Articular chondrocyte of knee joint (primary cell): Measurements from ENCODE around the gene SRCAP. TPM values are rescaled to one million over a fixed set of nuclear protein-coding genes. Genes with fewer than 3 reads are reported as not detected.

ENCODE experiments used
- small RNA-seq: library from RNA; depleted of rRNA; stranded (forward); fragments of <200 nt; gene quantifications from one replicate; pipeline ENCODE3, GENCODE V24; 2012
- total RNA-seq: library from RNA; depleted of rRNA; stranded (reverse); fragments of >200 nt; gene quantifications from 2 replicates; pipeline ENCODE4 v1.2.3, GENCODE V29; 2012

Gene SRCAP
- 17.9 and 20.4 TPM in 2 replicates for total RNA-seq

DNA sequence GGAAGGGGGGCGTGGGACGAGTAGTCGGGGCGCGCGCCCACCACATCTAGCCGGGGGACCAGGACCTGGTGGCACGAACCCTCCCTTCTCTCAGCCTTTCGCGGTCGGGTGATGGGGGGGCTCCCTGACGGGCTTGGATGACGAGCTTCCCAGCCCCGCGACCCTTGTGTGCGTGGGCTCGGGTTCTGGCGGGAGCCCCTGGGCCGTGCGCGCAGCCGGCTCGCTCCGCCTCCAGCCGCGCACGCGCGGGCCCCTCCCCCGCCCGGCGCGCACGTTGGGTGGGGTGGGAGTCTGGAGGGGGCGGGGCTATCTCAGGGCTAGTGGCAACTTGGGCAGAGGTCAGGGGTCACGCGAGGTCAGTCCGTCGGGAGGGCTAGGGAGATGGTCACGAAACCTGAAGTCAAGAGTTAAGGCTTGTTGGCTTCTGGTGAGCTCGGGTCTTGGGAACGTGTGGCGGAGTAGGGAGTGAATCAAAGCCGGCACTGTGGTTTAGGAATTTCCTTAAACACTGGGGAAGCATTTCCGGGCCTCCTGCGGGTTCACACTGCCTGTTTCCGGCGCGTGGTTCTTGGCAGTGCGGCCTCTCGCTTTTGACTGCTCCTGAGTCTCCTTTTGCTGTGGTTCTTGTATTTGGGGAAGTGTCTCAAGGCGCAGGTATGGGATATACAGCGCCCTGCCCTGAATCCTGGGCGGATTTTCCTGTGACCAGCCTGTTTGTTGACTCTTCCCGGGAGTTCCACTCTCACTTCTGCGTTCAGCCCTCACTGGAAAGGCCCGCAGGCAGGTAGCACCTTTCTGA, at the start of gene SRCAP:
TSS of gene SRCAP (plus strand) at position 356 of the 799 bp plus-strand sequence. CDS start 1,654 bp downstream, outside the sequence.

DNA sequence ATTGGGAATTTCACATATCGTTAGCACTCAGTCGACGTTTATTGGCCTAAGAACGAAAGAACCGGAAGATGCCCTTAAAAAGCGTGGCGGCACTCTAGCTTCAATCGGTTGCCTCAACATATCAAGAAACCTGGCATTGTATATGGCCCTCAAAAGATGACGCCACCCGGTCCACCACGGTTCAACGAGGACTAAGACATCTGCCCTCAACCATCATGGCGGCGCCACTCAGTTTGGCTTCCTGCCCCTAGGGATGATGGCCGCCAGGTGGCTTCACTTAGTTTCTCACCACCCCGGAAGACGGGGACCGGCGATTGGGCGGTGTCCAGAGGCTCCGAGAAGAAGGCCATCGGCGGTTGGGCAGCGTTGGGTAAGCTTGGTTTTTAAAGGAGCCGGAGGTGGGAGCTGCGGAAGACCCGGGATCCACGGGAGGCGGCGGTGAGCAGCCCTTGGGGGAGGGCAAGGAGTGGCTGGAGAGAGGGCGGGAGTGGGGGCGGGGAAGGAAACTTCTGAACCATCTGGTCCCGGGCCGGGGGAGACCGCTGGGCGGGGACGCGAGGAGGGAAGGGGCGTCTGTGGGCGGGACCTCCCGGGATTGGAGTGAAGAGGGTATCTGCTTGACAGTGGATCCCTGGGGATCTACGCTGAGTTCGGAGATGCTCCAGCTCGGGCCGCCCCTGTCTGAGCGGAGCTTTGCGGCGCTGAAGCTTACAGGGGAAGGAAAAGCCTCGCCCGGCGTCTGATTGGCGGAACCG, 48.4 kb upstream of the SRCAP start, which contains the start of gene PRR14:
TSS of gene PRR14 (plus strand) at position 592 of the 755 bp plus-strand sequence. CDS start 686 bp downstream, outside the sequence.

DNA sequence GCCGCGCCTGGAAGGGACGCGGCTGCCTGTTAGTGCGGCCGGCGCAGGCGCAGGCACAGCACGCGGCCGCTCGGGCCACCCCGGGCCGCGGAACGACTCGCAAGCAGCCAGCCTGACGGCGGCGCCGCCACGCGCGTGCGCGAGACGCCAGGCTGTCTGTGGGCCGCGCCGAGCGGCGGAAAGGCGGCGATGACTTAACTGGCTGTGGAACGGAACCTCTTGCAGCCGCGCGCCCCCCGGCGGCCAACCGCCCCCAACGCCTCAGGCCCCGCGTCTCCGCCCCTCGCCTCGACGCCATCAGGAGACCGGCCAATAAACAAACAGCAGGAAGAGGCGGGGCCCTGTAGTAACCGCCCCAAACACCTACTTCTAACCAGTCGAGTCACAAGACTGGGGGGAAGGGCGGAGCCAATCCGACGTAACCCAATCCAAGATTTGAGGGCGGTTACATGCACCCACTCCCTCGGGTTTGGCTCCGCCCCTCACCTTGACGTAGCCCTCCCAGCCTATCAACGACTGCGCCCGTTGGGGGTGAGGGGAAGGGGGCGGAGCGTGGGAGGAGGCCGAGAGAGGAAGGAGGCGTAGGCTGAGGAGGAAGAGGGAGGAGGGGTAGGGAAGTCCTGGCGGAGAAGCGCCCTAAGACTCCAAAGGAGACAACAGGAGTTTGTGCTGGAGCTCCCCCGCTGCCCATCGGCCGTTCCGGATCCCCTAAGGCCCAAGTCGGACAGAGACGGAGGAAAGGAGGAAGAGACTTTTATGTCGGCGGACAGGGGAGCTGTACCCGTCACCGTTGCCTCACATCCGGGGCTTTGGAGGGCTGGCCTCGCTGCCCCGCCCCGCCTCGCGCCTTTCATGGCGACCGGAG, 40.9 kb upstream of the SRCAP start, which contains the start of gene FBRS:
TSS of gene FBRS (plus strand) at position 566 of the 865 bp plus-strand sequence. CDS start 1,088 bp downstream, outside the sequence.

DNA sequence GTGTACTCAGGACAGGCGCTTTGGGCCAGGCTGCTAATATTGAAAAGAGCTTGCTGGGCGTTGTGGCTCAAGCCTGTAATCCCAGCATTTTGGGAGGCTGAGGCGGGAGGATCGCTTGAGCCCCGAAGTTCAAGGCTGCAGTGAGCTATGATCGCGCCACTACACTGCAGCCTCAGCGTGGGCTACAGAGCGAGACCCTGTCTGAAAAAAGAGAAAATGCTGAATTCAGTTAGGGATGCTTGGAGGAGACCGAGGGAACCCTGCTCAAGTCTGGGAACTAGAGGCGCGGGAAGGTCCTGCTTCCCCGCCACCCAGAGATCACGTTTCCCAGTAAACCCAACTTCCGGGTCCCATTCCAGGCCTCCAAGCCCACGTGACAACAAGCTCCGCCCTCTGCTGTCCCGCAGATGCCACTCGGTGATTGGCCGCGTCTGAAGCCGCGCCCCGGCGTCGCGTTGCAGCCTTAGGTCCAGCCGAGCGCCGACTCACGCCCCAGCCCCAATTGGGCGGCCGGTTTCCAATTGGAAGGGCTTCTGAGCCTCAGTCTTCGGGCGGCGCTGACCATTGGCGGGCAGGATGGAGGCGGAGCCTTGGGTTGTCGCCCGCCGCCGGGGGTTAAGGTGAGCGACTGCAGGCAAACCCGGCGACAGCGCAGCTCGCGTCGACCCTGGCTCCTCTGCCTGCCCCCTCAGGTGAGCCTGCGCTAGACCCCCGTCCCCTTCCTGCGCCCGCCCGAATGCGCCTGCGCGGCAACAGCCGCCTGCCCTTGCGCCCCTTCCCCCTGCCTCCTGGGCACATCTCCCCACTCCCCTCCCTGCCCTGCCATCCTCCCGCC, 49.0 kb downstream of the SRCAP start, which contains the start of gene PHKG2:
TSS of gene PHKG2 (plus strand) at position 627 of the 835 bp plus-strand sequence. CDS start 396 bp downstream, outside the sequence.

DNA sequence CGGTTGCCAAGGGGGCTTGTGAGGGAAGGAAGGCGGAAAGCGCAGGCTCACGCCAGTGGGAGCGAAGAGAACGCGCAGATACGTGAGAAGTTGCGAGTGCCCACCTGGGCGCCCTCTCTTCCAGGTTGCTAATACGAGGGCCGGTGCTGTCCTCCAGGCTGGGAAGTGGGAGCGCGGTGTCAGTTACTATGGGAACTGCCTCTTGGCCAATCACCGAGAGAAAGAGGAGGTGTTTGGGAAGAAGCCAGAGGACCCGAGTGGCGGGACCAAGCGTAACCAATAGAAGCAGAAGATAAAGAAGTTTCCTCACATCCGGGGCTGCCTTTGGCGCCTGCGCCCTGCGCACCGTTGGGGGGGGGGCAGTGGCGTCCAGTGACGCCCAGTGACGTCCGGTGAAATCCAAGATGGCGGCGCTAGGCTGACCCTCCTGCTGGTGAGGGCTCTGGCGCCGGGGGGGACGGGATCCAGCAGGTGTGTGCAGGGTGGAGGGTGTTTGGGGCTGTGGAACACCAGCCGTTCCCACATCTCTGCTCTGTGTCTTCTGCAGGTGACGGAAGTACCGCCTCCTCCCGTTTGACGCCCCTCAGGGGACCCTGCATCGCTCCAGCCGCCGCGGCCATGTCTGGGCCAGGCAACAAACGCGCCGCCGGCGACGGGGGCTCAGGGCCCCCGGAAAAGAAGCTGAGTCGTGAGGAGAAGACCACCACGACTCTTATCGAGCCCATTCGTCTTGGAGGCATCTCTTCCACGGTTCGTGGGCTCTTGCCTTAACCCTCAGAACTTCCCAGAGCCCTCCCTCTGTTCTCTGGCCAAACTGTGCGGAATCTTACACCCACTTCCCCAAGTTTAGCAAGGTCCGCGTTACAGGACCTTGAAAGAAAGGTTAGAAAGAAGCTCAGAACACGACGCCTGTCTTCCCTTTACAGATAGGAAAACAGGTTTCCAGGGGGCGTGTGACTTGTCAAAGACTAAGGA, 63.2 kb downstream of the SRCAP start, which contains the start of the genes CFAP119 and RNF40:
TSS of gene CFAP119 (minus strand) at position 135 of the 975 bp plus-strand sequence. CDS start 314 bp downstream, outside the sequence.
TSS of gene RNF40 (plus strand) at position 395 of the 975 bp plus-strand sequence. CDS start at position 619, 224 bp downstream.

DNA sequence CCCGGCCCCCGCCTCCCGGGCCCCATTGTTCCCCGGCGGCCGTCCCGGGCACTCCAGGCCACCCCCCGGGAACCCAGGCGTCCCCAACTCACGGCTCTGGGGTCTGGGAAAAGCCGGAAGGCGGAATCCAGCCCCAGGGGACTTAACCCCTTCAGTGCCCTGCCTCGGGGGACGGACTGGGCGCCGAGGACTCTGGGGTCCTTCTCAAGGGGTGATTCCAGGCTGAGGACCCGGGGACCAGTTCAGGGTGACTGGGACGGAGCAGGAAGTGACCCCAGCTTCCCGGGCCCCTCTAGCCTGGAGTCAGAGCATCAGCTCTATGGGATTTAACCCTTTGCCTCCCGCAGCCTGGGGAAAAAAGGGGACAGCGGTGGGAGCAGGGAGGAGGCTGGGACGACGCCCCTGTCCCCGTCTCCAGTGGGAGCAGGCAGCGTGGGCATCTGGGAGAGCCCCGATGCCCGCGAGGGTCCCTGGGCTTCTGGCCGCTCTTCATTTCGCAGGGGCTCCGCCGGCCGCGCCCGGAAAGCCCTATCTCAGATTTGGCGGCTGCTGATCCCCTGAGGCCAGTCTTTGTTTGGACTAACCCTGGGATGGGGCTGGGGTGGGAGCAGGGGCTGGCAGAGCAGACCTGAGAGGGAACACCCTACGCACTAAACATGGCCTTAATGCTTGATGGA, 88.1 kb downstream of the SRCAP start, which contains the start of gene ZNF629:
TSS of gene ZNF629 (minus strand) at position 270 of the 677 bp plus-strand sequence. CDS start 2,723 bp downstream, outside the sequence.

Small RNAs within 50 kb of the gene (small RNA-seq; reads per million reads assigned to genes)
- gene RNU6-1043P (not detected), gene RNU6-416P (not detected), gene SNORA30 (51.8 reads per million, percentile 97 among the genes with 10 or more reads in this experiment)

Other genes with a start within 250 kb of the SRCAP start
- gene ITGAL, start 226.4 kb upstream of the SRCAP start, total RNA-seq = not detected in 2 replicates
- 15.3 and 18.1 TPM in 2 replicates for gene ZNF768, start 172.6 kb upstream of the SRCAP start, total RNA-seq
- 12.9 and 13.0 TPM in 2 replicates for gene ZNF747, start 164.3 kb upstream of the SRCAP start, total RNA-seq
- 4.8 and 5.8 TPM in 2 replicates for gene ZNF764, start 140.8 kb upstream of the SRCAP start, total RNA-seq
- gene ZNF688, start 127.5 kb upstream of the SRCAP start, total RNA-seq = 7.6 and 8.0 TPM in 2 replicates
- gene ZNF785, start 113.5 kb upstream of the SRCAP start, total RNA-seq = 10.5 and 11.1 TPM in 2 replicates
- gene ZNF689, start 88.8 kb upstream of the SRCAP start, total RNA-seq = 6.1 and 6.6 TPM in 2 replicates
- 5.9 and 7.3 TPM in 2 replicates for gene PRR14, start 48.2 kb upstream of the SRCAP start, total RNA-seq
- gene FBRS, start 40.7 kb upstream of the SRCAP start, total RNA-seq = 22.2 and 22.8 TPM in 2 replicates
- gene PHKG2, start 49.3 kb downstream of the SRCAP start, total RNA-seq = 15.2 and 17.4 TPM in 2 replicates
- 2.1 and 2.2 TPM in 2 replicates for gene CFAP119, start 62.9 kb downstream of the SRCAP start, total RNA-seq
- gene RNF40, start 63.2 kb downstream of the SRCAP start, total RNA-seq = 63.6 and 70.5 TPM in 2 replicates
- gene ZNF629, start 88.0 kb downstream of the SRCAP start, total RNA-seq = 14.5 and 16.2 TPM in 2 replicates
- gene BCL7C, start 194.9 kb downstream of the SRCAP start, total RNA-seq = 34.6 and 38.0 TPM in 2 replicates
- gene CTF1, start 197.4 kb downstream of the SRCAP start, total RNA-seq = 2.4 and 2.6 TPM in 2 replicates
- gene FBXL19, start 224.4 kb downstream of the SRCAP start, total RNA-seq = 11.5 and 12.0 TPM in 2 replicates
- gene ORAI3, start 249.9 kb downstream of the SRCAP start, total RNA-seq = 34.4 and 37.7 TPM in 2 replicates